ENCODE results near the gene CRLF1. TPM values are rescaled to one million over a fixed set of nuclear protein-coding genes. Genes with fewer than 3 reads are reported as not detected.
A peak's percentile ranks its signal among the peaks of the same experiment; 100 is the strongest.

CRLF1 gene
- total and polyA plus RNA-seq, 5 donors, result 7.2 to 79.6 (median 39.4) TPM

GRCh38 chr19:18588611-18589379 is 17.8 kb downstream of the CRLF1 start, which contains the start of gene REX1BD:
REX1BD (plus strand) TSS chr19:18588798; CDS start chr19:18588802, 4 bp downstream.
- Histone ChIP-seq H3K27me3 (ENCODE audit: control insufficient read depth, insufficient read depth) (no peaks in the 10 kb centered on the region), H3K27ac (ENCODE audit: low read length) (peak within 1 kb of the TSS; percentile 76), H3K4me3 (ENCODE audit: low read length) (peak within 1 kb of the TSS; percentile 51), H3K4me1 (ENCODE audit: control insufficient read depth, insufficient read depth, low read length) (peaks cover 5% of the 10 kb centered on the region), H3K9me3 (ENCODE audit: control insufficient read depth, low read length) (no peaks in the 10 kb centered on the region)
- ATAC-seq (peak; percentile 93), DNase-seq (peak; percentile 90 to 96 (median 96))
- intact Hi-C loops (cut with DNase I), result loop anchor here in 2 of 4 donors (5.0 to 10.0 kb wide), 2 partner anchors 124 to 259 kb away; no protein-coding TSS in a partner anchor
- WGBS, result under 1% methylated on average over 72 of the region's 72 CpGs

GRCh38 chr19:18587962-18588610 is 18.5 kb downstream of the CRLF1 start:
- ATAC-seq, result no peak
- peak overlapping the region; percentile 51 for H3K4me3 ChIP-seq (ENCODE audit: low read length)

GRCh38 chr19:18587561-18587960 is 19.0 kb downstream of the CRLF1 start:
- Histone ChIP-seq H3K4me3 (ENCODE audit: low read length) (no peak overlapping the region), H3K27ac (ENCODE audit: low read length) (no peak overlapping the region), H3K27me3 (ENCODE audit: control insufficient read depth, insufficient read depth) (no peaks in the 10 kb centered on the region), H3K9me3 (ENCODE audit: control insufficient read depth, low read length) (no peaks in the 10 kb centered on the region), H3K4me1 (ENCODE audit: control insufficient read depth, insufficient read depth, low read length) (peaks cover 5% of the 10 kb centered on the region)
- 92% methylated on average over 12 of the region's 12 CpGs for WGBS
- intact Hi-C loops (cut with DNase I), result loop anchor here in 2 of 4 donors (5.0 to 10.0 kb wide), 2 partner anchors 123 to 260 kb away; no protein-coding TSS in a partner anchor
- DNase-seq (peak in 1 of 3 donors; percentile 19), ATAC-seq (no peak)

More at GRCh38 chr19:18587962-18588610, 18.5 kb downstream of the CRLF1 start:
- H3K9me3 ChIP-seq (ENCODE audit: control insufficient read depth, low read length), result no peaks in the 10 kb centered on the region
- WGBS, result 24% methylated on average over 16 of the region's 16 CpGs
- H3K27me3 ChIP-seq (ENCODE audit: control insufficient read depth, insufficient read depth), result no peaks in the 10 kb centered on the region
- intact Hi-C loops (cut with DNase I), result loop anchor here in 2 of 4 donors (5.0 to 10.0 kb wide), 2 partner anchors 123 to 259 kb away; no protein-coding TSS in a partner anchor
- DNase-seq, result peak in 1 of 3 donors; percentile 14
- peak overlapping the region; percentile 76 for H3K27ac ChIP-seq (ENCODE audit: low read length)
- H3K4me1 ChIP-seq (ENCODE audit: control insufficient read depth, insufficient read depth, low read length), result peaks cover 5% of the 10 kb centered on the region

- no peak overlapping the region for H3K27ac ChIP-seq (ENCODE audit: low read length)
- H3K27me3 ChIP-seq (ENCODE audit: control insufficient read depth, insufficient read depth), result no peaks in the 10 kb centered on the region
- ATAC-seq (no peak), DNase-seq (no peak)
- H3K4me1 ChIP-seq (ENCODE audit: control insufficient read depth, insufficient read depth, low read length), result peaks cover 5% of the 10 kb centered on the region
- no peak overlapping the region for H3K4me3 ChIP-seq (ENCODE audit: low read length)
- intact Hi-C loops (cut with DNase I), result loop anchor here in 2 of 4 donors (5.0 to 10.0 kb wide), 2 partner anchors 122 to 261 kb away; no protein-coding TSS in a partner anchor
- no peaks in the 10 kb centered on the region for H3K9me3 ChIP-seq (ENCODE audit: control insufficient read depth, low read length)
- WGBS, result 62% methylated on average over 2 of the region's 2 CpGs
Observed at GRCh38 chr19:18586306-18586705, 20.3 kb downstream of the CRLF1 start.

GRCh38 chr19:18580311-18580710 is 26.3 kb downstream of the CRLF1 start:
- Histone ChIP-seq H3K4me3 (ENCODE audit: low read length) (no peak overlapping the region), H3K4me1 (ENCODE audit: control insufficient read depth, insufficient read depth, low read length) (no peaks in the 10 kb centered on the region), H3K27me3 (ENCODE audit: control insufficient read depth, insufficient read depth) (no peaks in the 10 kb centered on the region), H3K9me3 (ENCODE audit: control insufficient read depth, low read length) (no peaks in the 10 kb centered on the region), H3K27ac (ENCODE audit: low read length) (no peak overlapping the region)
- WGBS, result 66% methylated on average over 7 of the region's 7 CpGs
- no peak for ATAC-seq
- intact Hi-C loops (cut with DNase I), result loop anchor here in 1 of 4 donors (10.0 kb wide), 1 partner anchor 116 kb away; no protein-coding TSS in a partner anchor
- DNase-seq, result peak in 1 of 3 donors; percentile 13

- H3K9me3 ChIP-seq (ENCODE audit: control insufficient read depth, low read length), result no peaks in the 10 kb centered on the region
- no peaks in the 10 kb centered on the region for H3K27me3 ChIP-seq (ENCODE audit: control insufficient read depth, insufficient read depth)
- intact Hi-C loops (cut with DNase I), result loop anchor here in 1 of 4 donors (10.0 kb wide), 1 partner anchor 123 kb away; no protein-coding TSS in a partner anchor
- peaks cover 8% of the 10 kb centered on the region for H3K4me1 ChIP-seq (ENCODE audit: control insufficient read depth, insufficient read depth, low read length)
- no peak overlapping the region for H3K4me3 ChIP-seq (ENCODE audit: low read length)
- DNase-seq, result peak in 1 of 3 donors; percentile 18
- H3K27ac ChIP-seq (ENCODE audit: low read length), result no peak overlapping the region
- WGBS, result 85% methylated on average over 21 of the region's 21 CpGs
- no peak for ATAC-seq
Observed at GRCh38 chr19:18577365-18577914, 29.2 kb downstream of the CRLF1 start.

- ATAC-seq (no peak), DNase-seq (peak in 1 of 3 donors; percentile 7)
- intact Hi-C loops (cut with DNase I), result loop anchor here in 1 of 4 donors (10.0 kb wide), 1 partner anchor 122 kb away; no protein-coding TSS in a partner anchor
- WGBS, result 84% methylated on average over 8 of the region's 8 CpGs
- H3K9me3 ChIP-seq (ENCODE audit: control insufficient read depth, low read length), result no peaks in the 10 kb centered on the region
- peaks cover 8% of the 10 kb centered on the region for H3K4me1 ChIP-seq (ENCODE audit: control insufficient read depth, insufficient read depth, low read length)
- H3K27me3 ChIP-seq (ENCODE audit: control insufficient read depth, insufficient read depth), result no peaks in the 10 kb centered on the region
- no peak overlapping the region for H3K4me3 ChIP-seq (ENCODE audit: low read length)
- no peak overlapping the region for H3K27ac ChIP-seq (ENCODE audit: low read length)
Observed at GRCh38 chr19:18576383-18576782, 30.2 kb downstream of the CRLF1 start.

- H3K4me1 ChIP-seq (ENCODE audit: control insufficient read depth, insufficient read depth, low read length), result peaks cover 8% of the 10 kb centered on the region
- no peaks in the 10 kb centered on the region for H3K9me3 ChIP-seq (ENCODE audit: control insufficient read depth, low read length)
- intact Hi-C loops (cut with DNase I), result loop anchor here in 1 of 4 donors (10.0 kb wide), 1 partner anchor 120 kb away; no protein-coding TSS in a partner anchor
- no peak overlapping the region for H3K4me3 ChIP-seq (ENCODE audit: low read length)
- DNase-seq (peak in 1 of 3 donors; percentile 30), ATAC-seq (no peak)
- no peak overlapping the region for H3K27ac ChIP-seq (ENCODE audit: low read length)
- 94% methylated on average over 18 of the region's 18 CpGs for WGBS
- H3K27me3 ChIP-seq (ENCODE audit: control insufficient read depth, insufficient read depth), result no peaks in the 10 kb centered on the region
Observed at GRCh38 chr19:18574691-18575291, 31.8 kb downstream of the CRLF1 start.

GRCh38 chr19:18571564-18572344 is 34.8 kb downstream of the CRLF1 start, which contains the start of gene UBA52:
UBA52 (plus strand) TSS chr19:18571857; CDS start chr19:18573301, 1,444 bp downstream.
- H3K4me1 ChIP-seq (ENCODE audit: control insufficient read depth, insufficient read depth, low read length), result peaks cover 8% of the 10 kb centered on the region
- intact Hi-C loops (cut with DNase I), result loop anchor here in 1 of 4 donors (10.0 kb wide), 1 partner anchor 117 kb away; no protein-coding TSS in a partner anchor
- no peaks in the 10 kb centered on the region for H3K9me3 ChIP-seq (ENCODE audit: control insufficient read depth, low read length)
- ATAC-seq (peak; percentile 96 to 97), DNase-seq (peak; percentile 99)
- peak within 1 kb of the TSS; percentile 88 for H3K27ac ChIP-seq (ENCODE audit: low read length)
- under 1% methylated on average over 75 of the region's 75 CpGs for WGBS
- H3K4me3 ChIP-seq (ENCODE audit: low read length), result peak within 1 kb of the TSS; percentile 78
- H3K27me3 ChIP-seq (ENCODE audit: control insufficient read depth, insufficient read depth), result no peaks in the 10 kb centered on the region

All from right cardiac atrium (tissue), 5 donors.